Adrenal gland (tissue), 12 donors: ENCODE data around the gene HOXD13. TPM values are rescaled to one million over a fixed set of nuclear protein-coding genes. Genes with fewer than 3 reads are reported as not detected.
A peak's percentile ranks its signal among the peaks of the same experiment; 100 is the strongest.

Experiments used
- DNase-seq, 7 donors: peaks; one replicate each; pipeline ENCODE4 v3.0.0-alpha.2; 2019 to 2020
- H3K27ac ChIP-seq, 5 donors: fragments of 200-600 bp; sonication (generic) in 4 of 5; 1 replicate in 3 of 5; 2 replicates in 2 of 5; pipeline versions ENCODE4 v1.5.1 to v1.8.0; 2016 to 2020; ENCODE audit warnings: mild to moderate bottlenecking in 1 of 5
- H3K27me3 ChIP-seq: fragments of 200-600 bp; 2 replicates; pipeline ENCODE4 v1.8.0; 2021
- H3K36me3 ChIP-seq, 2 donors: fragments of 200-600 bp; replicated peaks in 1 of 2; 1 replicate in 1 of 2; 2 replicates in 1 of 2; pipeline versions ENCODE4 v1.5.1 to v1.8.0; 2018 to 2022
- H3K4me1 ChIP-seq, 2 donors: fragments of 200-600 bp; replicated peaks in 1 of 2; 1 replicate in 1 of 2; 2 replicates in 1 of 2; pipeline versions ENCODE4 v1.5.1 to v1.8.0; 2018 to 2021
- H3K4me3 ChIP-seq, 4 donors: fragments of 200-600 bp; sonication (generic) in 3 of 4; one replicate each; pipeline ENCODE4 v1.5.1; 2016 to 2018
- H3K9me3 ChIP-seq, 3 donors: fragments of 200-600 bp; sonication (generic) in 1 of 3; replicated peaks in 1 of 3; 1 replicate in 2 of 3; 2 replicates in 1 of 3; pipeline versions ENCODE4 v1.5.1 to v1.8.0; 2016 to 2021
- CTCF ChIP-seq, 6 experiments: fragments of 450-650 bp in 4 of 6; fragments of 200-600 bp in 2 of 6; sonication (generic) in 1 of 6; IDR thresholded peaks; 1 replicate in 5 of 6; 2 replicates in 1 of 6; pipeline versions ENCODE4 v1.5.1 to v1.8.0; 2016 to 2021; ENCODE audit warnings: antibody characterized with exemption in 6 of 6, mild to moderate bottlenecking in 2 of 6, moderate library complexity in 1 of 6
- POLR2A ChIP-seq, 2 donors: fragments of 450-650 bp; IDR thresholded peaks; one replicate each; pipeline ENCODE4 v1.6.1; 2017; ENCODE audit warnings: antibody characterized with exemption in 2 of 2, mild to moderate bottlenecking in 2 of 2, moderate library complexity in 1 of 2
- WGBS, 4 donors: extraction: QIAGEN DNeasy Blood & Tissue Kit in 2 of 4; methylation state at CpG; one replicate each; pipeline versions ENCODE4 v1.1.5 to v1.1.7; 2013 to 2017; 5-methylcytosine and 5-hydroxymethylcytosine counted together
- intact Hi-C, 2 donors: fragments of 100-400 bp; cut with DNase I; formaldehyde crosslinking; loops; one replicate each; pipeline versions ENCODE4 v1.14.1 to v1.15.0; 2022 to 2023
- polyA plus RNA-seq, 3 donors: library from polyadenylated mRNA; stranded (reverse); fragments of 200-250 nt in 2 of 3; fragments of 350-450 nt in 1 of 3; fragmentation: Illumina TruSeq in 1 of 3; extraction: RNeasy Lipid Tissue Mini Kit (QIAGEN cat#74804) in 1 of 3; gene quantifications; one replicate each; pipeline ENCODE4 v1.2.3, GENCODE V29; 2013 to 2014
- total RNA-seq, 9 donors: library from RNA; depleted of rRNA in 4 of 9; stranded (reverse); fragments of >200 nt in 4 of 9; fragments of 120-200 nt in 1 of 9; fragmentation: NEBNext Ultra II Directional in 1 of 9; extraction: Animal tissue kit (Norgen Biotek cat#: 25700) in 1 of 9; gene quantifications; one replicate each; pipeline versions ENCODE4 v1.1.0 to v1.2.4, GENCODE V29; 2013 to 2023
- donor health status: healthy with polysubstance abuse.
- donor health status: Bipolar disorder and iron deficiency.
- donor health status: DM: yes; HTN: yes; CAD: no.
- donor health status: DM: no; HTN: no; CAD: no.
- donor health status: DM: no; HTN: no; CAD: no.
- donor health status: DM: yes; HTN: yes; CAD: no.

Gene HOXD13
- total and polyA plus RNA-seq, 12 donors = not detected

DNA sequence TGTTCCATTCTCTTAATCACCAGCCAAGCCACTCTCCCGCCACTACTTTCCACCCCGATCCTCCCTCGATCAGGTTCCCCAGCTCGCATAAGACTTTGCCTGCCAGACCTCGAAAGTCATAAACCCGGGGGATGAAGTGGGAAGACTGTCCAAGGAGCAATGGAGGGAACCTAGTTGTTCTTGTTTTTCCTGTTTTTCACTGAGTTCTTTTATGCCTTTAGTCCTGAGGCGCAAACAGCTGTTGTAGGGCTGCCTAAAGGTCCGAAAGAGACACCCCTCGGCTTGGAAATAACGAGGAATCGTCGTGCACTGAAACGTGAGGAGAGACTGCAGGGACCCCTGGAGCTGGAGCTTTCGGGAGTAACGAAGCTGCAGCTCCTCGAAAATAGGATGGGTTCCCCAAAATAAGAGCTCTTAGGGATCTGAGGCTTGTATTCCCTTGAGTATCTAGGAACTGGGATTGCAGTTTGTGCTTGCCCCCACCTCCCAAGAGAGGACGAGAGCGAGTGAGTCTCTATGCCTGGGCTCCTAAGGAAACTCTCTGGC, 5.4 kb downstream of the HOXD13 start:
- DNase-seq = no peak
- 4 to 6% (median 5%) methylated on average over 18 of the region's 18 CpGs for WGBS, 4 donors
- H3K9me3 ChIP-seq = no peaks in the 10 kb centered on the region
- H3K4me1 ChIP-seq = peaks cover 0 to 19% of the 10 kb centered on the region in 2 donors
- intact Hi-C loops = loop anchor here in 1 of 2 donors (10.0 kb wide), 1 partner anchor 843 kb away; no protein-coding TSS in a partner anchor
- no peak overlapping the region for H3K4me3 ChIP-seq
- no peak for TF ChIP-seq POLR2A (IDR thresholded peaks at IDR 0.05)
- no peak for TF ChIP-seq CTCF (IDR thresholded peaks at IDR 0.05)
- H3K36me3 ChIP-seq = no peaks in the 10 kb centered on the region
- peaks cover 99% of the 10 kb centered on the region for H3K27me3 ChIP-seq
- no peak overlapping the region for H3K27ac ChIP-seq

- TF ChIP-seq CTCF (IDR thresholded peaks at IDR 0.05) (no peak), POLR2A (IDR thresholded peaks at IDR 0.05) (no peak)
- Histone ChIP-seq H3K4me3 (no peak overlapping the region), H3K9me3 (no peaks in the 10 kb centered on the region), H3K27ac (no peak overlapping the region), H3K27me3 (peaks cover 99% of the 10 kb centered on the region), H3K36me3 (no peaks in the 10 kb centered on the region), H3K4me1 (peaks cover 0 to 15% of the 10 kb centered on the region in 2 donors)
- WGBS, 4 donors = 6 to 8% (median 7%) methylated on average over 7 to 35 of the region's 35 CpGs
- peak in 1 of 7 donors; percentile 16 for DNase-seq
- intact Hi-C loops = loop anchor here in 1 of 2 donors (10.0 kb wide), 1 partner anchor 844 kb away; no protein-coding TSS in a partner anchor
Measured at GRCh38 chr2:176098366-176099158, 6.0 kb downstream of the HOXD13 start.

GRCh38 chr2:176099159-176099727, 6.7 kb downstream of the HOXD13 start:
- H3K4me3 ChIP-seq = no peak overlapping the region
- H3K4me1 ChIP-seq = peaks cover 4 to 20% of the 10 kb centered on the region in 2 donors
- TF ChIP-seq CTCF (IDR thresholded peaks at IDR 0.05) = no peak
- no peak for TF ChIP-seq POLR2A (IDR thresholded peaks at IDR 0.05)
- intact Hi-C loops = loop anchor here in 1 of 2 donors (10.0 kb wide), 1 partner anchor 844 kb away; no protein-coding TSS in a partner anchor
- no peak overlapping the region for H3K27ac ChIP-seq
- H3K27me3 ChIP-seq = peaks cover 100% of the 10 kb centered on the region
- H3K9me3 ChIP-seq = no peaks in the 10 kb centered on the region
- WGBS, 4 donors = 11 to 13% (median 12%) methylated on average over 20 to 30 of the region's 30 CpGs
- DNase-seq = peak in 1 of 7 donors; percentile 11
- H3K36me3 ChIP-seq = no peaks in the 10 kb centered on the region
